Measurements from ENCODE around the gene CYTH2.
"Not testable (repeated sequence)": the region's sequence is repeated elsewhere in the genome, so short reads cannot be mapped to it uniquely, and the experiment has no call there.

The CYTH2 gene

DNA sequence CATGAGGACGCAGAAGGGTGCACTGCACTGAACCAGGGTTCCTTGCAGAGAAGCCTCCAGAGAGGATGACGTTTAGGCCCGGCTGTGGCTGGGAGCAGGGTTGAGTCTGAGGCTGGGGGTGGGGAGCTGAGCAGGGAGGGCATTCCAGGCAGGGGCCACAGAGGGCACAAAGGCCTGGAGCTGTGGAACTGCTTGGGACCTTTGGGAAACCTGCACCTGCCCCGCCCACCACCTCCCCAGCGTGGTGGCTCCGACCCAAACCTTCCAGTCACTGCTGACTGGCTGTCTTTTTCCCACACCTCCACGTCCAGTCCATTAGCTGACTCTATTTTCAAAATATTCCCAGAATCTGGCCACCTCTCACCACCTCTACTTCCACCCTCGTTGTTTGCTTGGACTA is 47.4 kb downstream of the CYTH2 start:
- no peak for TF ChIP-seq POLR2A (IDR thresholded peaks at IDR 0.05; ENCODE audit: extremely low read depth, insufficient read length)
- TF ChIP-seq, protein P1, sequence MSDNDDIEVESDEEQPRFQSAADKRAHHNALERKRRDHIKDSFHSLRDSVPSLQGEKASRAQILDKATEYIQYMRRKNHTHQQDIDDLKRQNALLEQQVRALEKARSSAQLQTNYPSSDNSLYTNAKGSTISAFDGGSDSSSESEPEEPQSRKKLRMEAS (IDR thresholded peaks at IDR 0.05; ENCODE audit: low read depth, low read length), result no peak
- TF ChIP-seq, protein P2, sequence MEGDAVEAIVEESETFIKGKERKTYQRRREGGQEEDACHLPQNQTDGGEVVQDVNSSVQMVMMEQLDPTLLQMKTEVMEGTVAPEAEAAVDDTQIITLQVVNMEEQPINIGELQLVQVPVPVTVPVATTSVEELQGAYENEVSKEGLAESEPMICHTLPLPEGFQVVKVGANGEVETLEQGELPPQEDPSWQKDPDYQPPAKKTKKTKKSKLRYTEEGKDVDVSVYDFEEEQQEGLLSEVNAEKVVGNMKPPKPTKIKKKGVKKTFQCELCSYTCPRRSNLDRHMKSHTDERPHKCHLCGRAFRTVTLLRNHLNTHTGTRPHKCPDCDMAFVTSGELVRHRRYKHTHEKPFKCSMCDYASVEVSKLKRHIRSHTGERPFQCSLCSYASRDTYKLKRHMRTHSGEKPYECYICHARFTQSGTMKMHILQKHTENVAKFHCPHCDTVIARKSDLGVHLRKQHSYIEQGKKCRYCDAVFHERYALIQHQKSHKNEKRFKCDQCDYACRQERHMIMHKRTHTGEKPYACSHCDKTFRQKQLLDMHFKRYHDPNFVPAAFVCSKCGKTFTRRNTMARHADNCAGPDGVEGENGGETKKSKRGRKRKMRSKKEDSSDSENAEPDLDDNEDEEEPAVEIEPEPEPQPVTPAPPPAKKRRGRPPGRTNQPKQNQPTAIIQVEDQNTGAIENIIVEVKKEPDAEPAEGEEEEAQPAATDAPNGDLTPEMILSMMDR (IDR thresholded peaks at IDR 0.05; ENCODE audit: low read depth, low read length), result no peak
- TF ChIP-seq MYC (IDR thresholded peaks at IDR 0.05; ENCODE audit: low read depth, low read length), result no peak
- DNase-seq (ENCODE audit: low read depth), result no peak
- H3K4me3 ChIP-seq (ENCODE audit: low read depth, low read length), result no peak overlapping the region

DNA sequence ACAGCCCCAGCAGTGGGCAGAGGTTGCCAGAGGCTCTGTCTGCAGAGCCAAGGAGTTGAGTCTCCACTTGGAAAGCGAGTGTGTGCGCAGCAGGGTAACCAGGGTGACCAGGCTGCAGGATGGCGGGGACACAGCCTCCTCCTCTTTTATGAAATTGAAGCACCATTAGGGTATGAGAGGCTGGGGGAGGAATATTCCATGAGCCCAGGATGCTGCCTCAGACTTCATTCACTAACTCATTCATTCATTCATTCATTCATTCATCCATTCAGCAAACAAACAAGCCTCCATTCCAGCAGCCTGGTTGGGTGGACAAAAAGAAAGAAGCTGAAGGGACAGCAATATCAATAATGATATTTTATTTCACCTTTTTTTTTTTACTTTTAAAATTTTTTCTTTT is 49.0 kb downstream of the CYTH2 start:
- DNase-seq (ENCODE audit: low read depth), result no peak
- H3K4me3 ChIP-seq (ENCODE audit: low read depth, low read length), result no peak overlapping the region
- TF ChIP-seq, protein P2 (IDR thresholded peaks at IDR 0.05; ENCODE audit: low read depth, low read length), result no peak
- no peak for TF ChIP-seq POLR2A (IDR thresholded peaks at IDR 0.05; ENCODE audit: extremely low read depth, insufficient read length)
- TF ChIP-seq, protein P1 (IDR thresholded peaks at IDR 0.05; ENCODE audit: low read depth, low read length), result no peak
- no peak for TF ChIP-seq MYC (IDR thresholded peaks at IDR 0.05; ENCODE audit: low read depth, low read length)

DNA sequence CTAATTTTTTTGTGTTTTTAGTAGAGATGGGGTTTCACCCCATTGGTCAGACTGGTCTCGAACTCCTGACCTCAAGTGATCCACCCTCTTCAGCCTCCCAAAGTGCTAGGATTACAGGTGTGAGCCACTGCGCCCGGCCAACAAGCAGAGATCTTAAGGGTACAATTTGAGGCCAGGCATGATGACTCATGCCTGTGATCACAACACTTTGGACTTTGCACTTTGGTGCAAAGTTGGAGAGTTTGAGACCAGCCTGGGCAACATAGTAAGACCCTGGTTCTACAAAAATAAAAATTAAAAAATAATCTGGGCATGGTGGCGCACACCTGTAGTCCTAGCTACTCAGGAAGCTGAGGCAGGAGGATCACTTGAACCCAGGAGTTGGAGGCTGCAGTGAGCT is 50.3 kb downstream of the CYTH2 start:
- not testable (repeated sequence) for DNase-seq (ENCODE audit: low read depth); H3K4me3 ChIP-seq (ENCODE audit: low read depth, low read length)

DNA sequence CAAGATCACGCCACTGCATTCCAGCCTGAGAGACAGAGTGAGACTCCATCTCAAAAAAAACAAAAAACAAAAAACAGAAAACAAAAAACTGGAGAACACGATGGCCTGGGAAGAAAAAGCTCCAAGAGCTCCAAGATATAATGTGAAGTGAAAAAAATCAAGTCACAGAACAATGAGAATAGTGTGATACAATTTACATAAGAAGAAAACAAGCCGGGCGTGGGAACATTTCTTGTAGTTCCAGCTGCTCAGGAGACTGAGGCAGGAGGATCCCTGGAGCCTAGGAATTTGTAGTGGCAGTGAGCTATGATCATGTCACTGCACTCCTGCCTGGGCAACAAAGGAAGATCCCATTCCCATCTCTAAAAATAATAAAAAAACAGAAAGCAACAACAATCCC is 51.0 kb downstream of the CYTH2 start:
- no peak overlapping the region for H3K4me3 ChIP-seq (ENCODE audit: low read depth, low read length)
- TF ChIP-seq, protein P1 (IDR thresholded peaks at IDR 0.05; ENCODE audit: low read depth, low read length), result no peak
- TF ChIP-seq, protein P2 (IDR thresholded peaks at IDR 0.05; ENCODE audit: low read depth, low read length), result no peak
- no peak for TF ChIP-seq MYC (IDR thresholded peaks at IDR 0.05; ENCODE audit: low read depth, low read length)
- no peak for TF ChIP-seq POLR2A (IDR thresholded peaks at IDR 0.05; ENCODE audit: extremely low read depth, insufficient read length)
- DNase-seq (ENCODE audit: low read depth), result no peak

DNA sequence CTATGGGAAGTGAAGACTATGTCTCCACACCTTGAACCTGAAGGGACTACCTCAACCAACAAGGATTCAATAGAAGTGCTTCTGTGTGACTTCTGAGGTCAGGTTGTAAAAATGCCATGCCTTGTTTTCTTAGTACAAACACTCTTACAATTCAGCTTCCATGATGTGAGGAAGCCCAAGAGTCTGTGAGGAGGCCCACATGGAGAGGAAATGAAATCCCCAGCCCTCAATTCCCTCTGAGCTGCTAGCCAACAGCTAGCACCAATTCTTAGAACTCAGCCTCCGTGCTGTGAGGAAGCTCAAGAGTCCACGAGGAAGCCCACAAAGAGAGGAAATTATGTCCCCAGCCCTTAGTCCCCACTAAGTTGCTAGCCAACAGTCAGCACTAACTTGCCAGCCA is 55.1 kb downstream of the CYTH2 start:
- TF ChIP-seq, protein P1 (IDR thresholded peaks at IDR 0.05; ENCODE audit: low read depth, low read length), result no peak
- TF ChIP-seq POLR2A (IDR thresholded peaks at IDR 0.05; ENCODE audit: extremely low read depth, insufficient read length) (no peak), MYC (IDR thresholded peaks at IDR 0.05; ENCODE audit: low read depth, low read length) (no peak)
- TF ChIP-seq, protein P2 (IDR thresholded peaks at IDR 0.05; ENCODE audit: low read depth, low read length), result no peak
- peak; percentile 38 for DNase-seq (ENCODE audit: low read depth)
- no peak overlapping the region for H3K4me3 ChIP-seq (ENCODE audit: low read depth, low read length)

DNA sequence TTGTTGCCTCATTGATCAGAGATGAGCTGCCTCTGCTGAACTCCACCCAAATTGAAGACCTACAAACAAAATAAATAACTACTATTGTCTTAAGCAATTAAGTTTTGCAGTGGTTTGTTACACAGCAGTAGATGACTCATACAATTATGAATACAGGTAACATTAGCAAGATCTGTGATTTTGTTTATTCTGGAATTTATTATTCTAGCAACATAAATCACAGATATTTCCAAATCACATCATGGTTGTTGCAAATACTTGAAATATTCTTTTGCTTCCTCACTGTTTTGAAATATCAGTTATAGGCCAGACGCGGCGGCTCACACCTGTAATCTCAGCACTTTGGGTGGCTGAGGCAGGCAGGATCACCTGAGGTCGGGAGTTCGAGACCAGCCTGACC is 55.6 kb downstream of the CYTH2 start:
- TF ChIP-seq MYC (IDR thresholded peaks at IDR 0.05; ENCODE audit: low read depth, low read length), result no peak
- H3K4me3 ChIP-seq (ENCODE audit: low read depth, low read length), result no peak overlapping the region
- no peak for DNase-seq (ENCODE audit: low read depth)

DNA sequence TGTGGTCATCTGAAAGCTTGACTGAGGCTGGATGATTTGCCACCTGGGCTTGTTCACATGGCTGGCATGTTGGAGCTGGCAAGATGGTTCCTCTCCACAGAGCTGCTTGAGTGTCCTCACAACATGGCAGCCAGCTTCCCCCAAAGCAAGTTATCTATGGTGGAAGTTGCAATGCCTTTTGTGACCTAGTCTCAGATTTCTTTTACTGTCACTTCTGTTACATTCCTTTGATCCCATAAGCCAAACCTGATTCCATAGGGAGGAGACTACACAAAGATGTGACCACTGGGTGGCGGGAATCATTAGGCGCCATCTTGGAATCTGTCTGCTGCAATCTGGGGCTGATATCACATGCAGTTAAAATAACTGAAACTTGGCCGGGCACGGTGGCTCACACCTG is 60.0 kb downstream of the CYTH2 start:
- DNase-seq (ENCODE audit: low read depth), result no peak
- TF ChIP-seq, protein P1 (IDR thresholded peaks at IDR 0.05; ENCODE audit: low read depth, low read length), result no peak
- TF ChIP-seq POLR2A (IDR thresholded peaks at IDR 0.05; ENCODE audit: extremely low read depth, insufficient read length) (no peak), MYC (IDR thresholded peaks at IDR 0.05; ENCODE audit: low read depth, low read length) (no peak)
- TF ChIP-seq, protein P2 (IDR thresholded peaks at IDR 0.05; ENCODE audit: low read depth, low read length), result peak; percentile 4
- H3K4me3 ChIP-seq (ENCODE audit: low read depth, low read length), result no peak overlapping the region
